ENCODE measurements around the gene OR5K3.
"Not testable (repeated sequence)": the region's sequence is repeated elsewhere in the genome, so short reads cannot be mapped to it uniquely, and the experiment has no call there.

GRCh38 chr3:98396482-98396881, 6.0 kb downstream of the OR5K3 start:
- not testable (repeated sequence) for TF ChIP-seq CTCF (IDR thresholded peaks at IDR 0.05; ENCODE audit: low read length); EZH2 (optimal IDR thresholded peaks at IDR 0.05; ENCODE audit: low read depth, low read length)
